Activated CD4-positive, alpha-beta memory T cell treated with anti-CD3 and anti-CD28 coated beads, Interleukin-2, amount 10 ng/mL, durations not matched to agents 7 days and 5 days (primary cell): ENCODE measurements around the gene MS4A2. TPM values are rescaled to one million over a fixed set of nuclear protein-coding genes. Genes with fewer than 3 reads are reported as not detected.

Source experiments
- CTCF ChIA-PET: fragments of 350-600 bp; sonication (Branson Sonifier 250); formaldehyde crosslinking; loops from one replicate; lab custom pipeline; 2021; ENCODE audit warnings: antibody characterized with exemption, inconsistent platforms; lab: Charles Lee
- POLR2A ChIA-PET: fragments of 350-600 bp; sonication (Branson Sonifier 250); formaldehyde crosslinking; loops from one replicate; lab custom pipeline; 2021; ENCODE audit warnings: antibody characterized with exemption; lab: Charles Lee
- DNase-seq: peaks from one replicate; pipeline ENCODE4 v3.0.0-alpha.2; 2020
- H3K27ac Mint-ChIP-seq: one replicate; pipeline ENCODE4 v1.8.0; 2021; ENCODE audit warnings: mild to moderate bottlenecking, mixed read lengths
- H3K27me3 Mint-ChIP-seq: one replicate; pipeline ENCODE4 v1.8.0; 2021; ENCODE audit warnings: mixed read lengths
- H3K36me3 Mint-ChIP-seq: one replicate; pipeline ENCODE4 v1.8.0; 2021; ENCODE audit warnings: low read depth, mixed read lengths
- H3K4me1 Mint-ChIP-seq: one replicate; pipeline ENCODE4 v1.8.0; 2021; ENCODE audit warnings: mixed read lengths
- H3K4me3 Mint-ChIP-seq: one replicate; pipeline ENCODE4 v1.8.0; 2021; ENCODE audit warnings: mild to moderate bottlenecking, mixed read lengths
- H3K9me3 Mint-ChIP-seq: one replicate; pipeline ENCODE4 v1.8.0; 2021; ENCODE audit warnings: mixed read lengths
- total RNA-seq, 2 experiments: library from RNA; stranded (reverse); gene quantifications; one replicate each; pipeline ENCODE4 v1.2.3, GENCODE V29; 2021

The MS4A2 gene
- total RNA-seq, 2 experiments from 2014 or later: not detected

- DNase-seq: no peak
- H3K36me3 Mint-ChIP-seq: no peaks in the 10 kb centered on the region
- peaks cover 3% of the 10 kb centered on the region for H3K27me3 Mint-ChIP-seq
- ChIA-PET POLR2A (no interaction called here), CTCF (no interaction called here)
- H3K9me3 Mint-ChIP-seq: no peaks in the 10 kb centered on the region
- no peak overlapping the region for H3K4me3 Mint-ChIP-seq
- H3K27ac Mint-ChIP-seq: no peak overlapping the region
- no peaks in the 10 kb centered on the region for H3K4me1 Mint-ChIP-seq
These were observed 45.5 kb downstream of the MS4A2 start for GRCh38 chr11:60133917-60134316.

DNA sequence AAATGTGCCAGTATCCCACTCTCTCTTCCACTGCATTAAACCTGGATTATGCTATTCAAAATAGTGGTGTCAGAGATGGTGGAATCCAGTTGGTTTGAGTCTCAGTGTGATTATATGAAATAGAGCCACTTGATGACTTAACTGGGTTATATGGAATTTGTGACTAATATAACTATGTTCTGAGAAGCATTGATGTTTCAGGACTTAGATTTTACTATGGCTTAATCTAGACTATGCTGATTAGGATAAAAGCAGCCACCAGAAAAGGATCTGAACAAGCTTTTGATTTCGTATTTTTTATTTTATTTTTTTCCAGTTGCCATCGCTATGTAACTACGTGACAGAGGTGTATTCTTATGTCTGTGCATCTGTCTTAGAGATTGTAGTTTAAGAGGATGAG lies 55.3 kb downstream of the MS4A2 start:
- H3K9me3 Mint-ChIP-seq: no peaks in the 10 kb centered on the region

GRCh38 chr11:60145677-60146076 lies 57.2 kb downstream of the MS4A2 start:
- H3K36me3 Mint-ChIP-seq: no peaks in the 10 kb centered on the region
- no peaks in the 10 kb centered on the region for H3K4me1 Mint-ChIP-seq
- H3K4me3 Mint-ChIP-seq: no peak overlapping the region
- POLR2A ChIA-PET: no interaction called here
- DNase-seq: no peak
- no peaks in the 10 kb centered on the region for H3K9me3 Mint-ChIP-seq
- H3K27ac Mint-ChIP-seq: no peak overlapping the region
- peaks cover 3% of the 10 kb centered on the region for H3K27me3 Mint-ChIP-seq
- CTCF ChIA-PET: no interaction called here

More for the DNA sequence above, 55.3 kb downstream of the MS4A2 start:
- no peaks in the 10 kb centered on the region for H3K4me1 Mint-ChIP-seq
- peaks cover 6% of the 10 kb centered on the region for H3K27me3 Mint-ChIP-seq
- H3K36me3 Mint-ChIP-seq: no peaks in the 10 kb centered on the region
- no peak overlapping the region for H3K4me3 Mint-ChIP-seq
- H3K27ac Mint-ChIP-seq: no peak overlapping the region
- no peak for DNase-seq
- ChIA-PET POLR2A (no interaction called here), CTCF (interaction anchor here (0.9 kb wide), 1 partner anchor 51 kb away, joined by 3 read pairs; no protein-coding TSS in a partner anchor)

Other genes with a start within 250 kb of the MS4A2 start
- not detected for gene CBLIF, start 243.2 kb upstream of the MS4A2 start, total RNA-seq
- not detected for gene TCN1, start 222.2 kb upstream of the MS4A2 start, total RNA-seq
- gene OOSP3, start 209.9 kb upstream of the MS4A2 start, total RNA-seq: not detected
- not detected for gene OOSP1, start 150.2 kb upstream of the MS4A2 start, total RNA-seq
- not detected for gene OOSP4A, start 124.6 kb upstream of the MS4A2 start, total RNA-seq
- gene OOSP4B, start 71.5 kb upstream of the MS4A2 start, total RNA-seq: not detected
- not detected for gene OOSP2, start 48.3 kb upstream of the MS4A2 start, total RNA-seq
- not detected for gene MS4A3, start 32.0 kb upstream of the MS4A2 start, total RNA-seq
- gene MS4A6A, start 94.4 kb downstream of the MS4A2 start, total RNA-seq: not detected
- gene MS4A4E, start 154.5 kb downstream of the MS4A2 start, total RNA-seq: not detected
- not detected for gene MS4A4A, start 192.0 kb downstream of the MS4A2 start, total RNA-seq
- not detected for gene MS4A6E, start 238.6 kb downstream of the MS4A2 start, total RNA-seq